Measurements from ENCODE around the gene KIF11. TPM values are rescaled to one million over a fixed set of nuclear protein-coding genes. Genes with fewer than 3 reads are reported as not detected.

KIF11 gene
- total RNA-seq, 1 donor from 2014 or later, result 9.4 TPM

DNA sequence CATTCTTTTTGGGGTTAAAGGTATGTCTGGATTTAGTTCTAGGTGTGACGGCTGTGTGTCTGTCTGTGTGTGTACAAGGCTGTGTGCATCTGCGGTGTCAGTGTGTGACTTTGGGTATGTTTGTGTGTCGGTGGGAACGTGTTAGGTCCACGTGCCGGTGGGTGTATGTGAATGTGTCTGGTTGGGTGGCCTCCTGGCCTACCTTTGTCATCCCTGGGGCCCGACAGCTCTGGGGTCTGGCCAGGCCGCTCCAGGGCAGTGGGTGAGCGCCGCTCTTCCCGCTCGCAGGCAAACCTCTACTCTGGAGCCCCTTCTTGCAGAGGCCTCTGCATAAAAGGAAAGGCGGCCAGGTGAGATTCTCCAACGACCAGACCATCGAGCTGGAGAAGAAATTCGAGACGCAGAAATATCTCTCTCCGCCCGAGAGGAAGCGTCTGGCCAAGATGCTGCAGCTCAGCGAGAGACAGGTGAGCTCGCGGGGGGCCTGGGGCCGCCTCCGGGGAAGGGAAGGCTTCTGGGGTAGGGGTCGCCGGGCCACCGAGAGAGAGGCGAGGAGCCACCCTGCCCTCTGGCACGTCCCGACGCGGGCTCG, 99.2 kb downstream of the KIF11 start:
- no peaks in the 10 kb centered on the region for H3K9me3 Mint-ChIP-seq (ENCODE audit: unreplicated experiment)
- H3K36me3 Mint-ChIP-seq (ENCODE audit: low read depth, unreplicated experiment), result peaks cover 59% of the 10 kb centered on the region
- H3K4me1 Mint-ChIP-seq (ENCODE audit: unreplicated experiment), result peaks cover 47% of the 10 kb centered on the region
- H3K27me3 Mint-ChIP-seq (ENCODE audit: unreplicated experiment), result peaks cover 34% of the 10 kb centered on the region
- DNase-seq (ENCODE audit: low spot score), result no peak
- H3K4me3 Mint-ChIP-seq (ENCODE audit: unreplicated experiment), result peak overlapping the region; percentile 100
- TF ChIP-seq, protein P1, sequence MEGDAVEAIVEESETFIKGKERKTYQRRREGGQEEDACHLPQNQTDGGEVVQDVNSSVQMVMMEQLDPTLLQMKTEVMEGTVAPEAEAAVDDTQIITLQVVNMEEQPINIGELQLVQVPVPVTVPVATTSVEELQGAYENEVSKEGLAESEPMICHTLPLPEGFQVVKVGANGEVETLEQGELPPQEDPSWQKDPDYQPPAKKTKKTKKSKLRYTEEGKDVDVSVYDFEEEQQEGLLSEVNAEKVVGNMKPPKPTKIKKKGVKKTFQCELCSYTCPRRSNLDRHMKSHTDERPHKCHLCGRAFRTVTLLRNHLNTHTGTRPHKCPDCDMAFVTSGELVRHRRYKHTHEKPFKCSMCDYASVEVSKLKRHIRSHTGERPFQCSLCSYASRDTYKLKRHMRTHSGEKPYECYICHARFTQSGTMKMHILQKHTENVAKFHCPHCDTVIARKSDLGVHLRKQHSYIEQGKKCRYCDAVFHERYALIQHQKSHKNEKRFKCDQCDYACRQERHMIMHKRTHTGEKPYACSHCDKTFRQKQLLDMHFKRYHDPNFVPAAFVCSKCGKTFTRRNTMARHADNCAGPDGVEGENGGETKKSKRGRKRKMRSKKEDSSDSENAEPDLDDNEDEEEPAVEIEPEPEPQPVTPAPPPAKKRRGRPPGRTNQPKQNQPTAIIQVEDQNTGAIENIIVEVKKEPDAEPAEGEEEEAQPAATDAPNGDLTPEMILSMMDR (IDR thresholded peaks at IDR 0.05; ENCODE audit: unreplicated experiment), result no peak
- peak overlapping the region; percentile 99 for H3K27ac Mint-ChIP-seq (ENCODE audit: unreplicated experiment)

DNA sequence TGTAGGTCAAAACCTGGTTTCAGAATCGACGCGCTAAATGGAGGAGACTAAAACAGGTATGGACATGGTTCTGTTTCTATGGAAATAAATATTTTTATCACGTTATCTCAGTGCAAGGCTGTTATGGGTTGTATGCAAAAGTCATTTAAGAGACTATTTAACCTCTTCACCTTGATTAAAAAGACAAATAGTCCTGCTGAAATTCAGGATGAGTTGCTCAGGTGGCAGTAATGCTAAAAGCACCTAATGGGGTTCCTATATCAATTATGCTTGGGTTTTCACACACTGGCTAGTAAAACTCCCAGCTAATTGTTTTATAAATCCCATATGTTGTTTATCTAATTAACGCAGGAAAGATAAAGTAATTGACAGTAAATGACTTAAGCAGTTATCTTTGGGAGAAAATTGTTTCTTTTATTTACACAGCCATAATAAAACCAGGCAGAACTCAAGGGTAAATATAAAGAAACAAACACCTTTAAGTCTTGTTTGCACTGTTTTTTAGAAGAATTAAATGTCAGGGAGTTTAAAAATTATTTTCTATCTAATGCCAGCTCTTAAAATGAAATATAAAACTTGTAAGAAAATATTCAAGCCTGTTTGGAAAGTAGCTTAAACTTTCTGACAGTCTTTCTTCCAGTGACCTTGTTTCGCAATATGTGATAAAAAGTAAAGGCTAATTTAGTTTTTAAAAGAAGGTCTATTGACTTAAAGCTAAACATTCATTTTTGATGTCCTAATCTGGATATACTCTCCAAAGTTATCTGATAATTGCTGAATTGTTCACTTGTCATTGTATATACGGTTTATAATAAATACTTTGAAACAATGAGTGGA, 100.0 kb downstream of the KIF11 start:
- Mint-ChIP-seq H3K27me3 (ENCODE audit: unreplicated experiment) (peaks cover 35% of the 10 kb centered on the region), H3K4me3 (ENCODE audit: unreplicated experiment) (peak overlapping the region; percentile 100), H3K36me3 (ENCODE audit: low read depth, unreplicated experiment) (peaks cover 54% of the 10 kb centered on the region), H3K27ac (ENCODE audit: unreplicated experiment) (peak overlapping the region; percentile 87), H3K9me3 (ENCODE audit: unreplicated experiment) (no peaks in the 10 kb centered on the region), H3K4me1 (ENCODE audit: unreplicated experiment) (peaks cover 54% of the 10 kb centered on the region)
- TF ChIP-seq, protein P1 (IDR thresholded peaks at IDR 0.05; ENCODE audit: unreplicated experiment), result no peak
- no peak for DNase-seq (ENCODE audit: low spot score)

GRCh38 chr10:92693534-92693893, 100.6 kb downstream of the KIF11 start:
- TF ChIP-seq, protein P1 (IDR thresholded peaks at IDR 0.05; ENCODE audit: unreplicated experiment), result no peak
- Mint-ChIP-seq H3K4me1 (ENCODE audit: unreplicated experiment) (peaks cover 59% of the 10 kb centered on the region), H3K36me3 (ENCODE audit: low read depth, unreplicated experiment) (peaks cover 51% of the 10 kb centered on the region), H3K27me3 (ENCODE audit: unreplicated experiment) (peaks cover 31% of the 10 kb centered on the region), H3K9me3 (ENCODE audit: unreplicated experiment) (no peaks in the 10 kb centered on the region), H3K27ac (ENCODE audit: unreplicated experiment) (no peak overlapping the region), H3K4me3 (ENCODE audit: unreplicated experiment) (peak overlapping the region; percentile 100)
- DNase-seq (ENCODE audit: low spot score), result no peak

GRCh38 chr10:92695679-92696605, 103.0 kb downstream of the KIF11 start:
- peak overlapping the region; percentile 18 for H3K27ac Mint-ChIP-seq (ENCODE audit: unreplicated experiment)
- H3K4me3 Mint-ChIP-seq (ENCODE audit: unreplicated experiment), result peak overlapping the region; percentile 90
- H3K4me1 Mint-ChIP-seq (ENCODE audit: unreplicated experiment), result peaks cover 65% of the 10 kb centered on the region
- H3K9me3 Mint-ChIP-seq (ENCODE audit: unreplicated experiment), result no peaks in the 10 kb centered on the region
- H3K36me3 Mint-ChIP-seq (ENCODE audit: low read depth, unreplicated experiment), result peaks cover 47% of the 10 kb centered on the region
- DNase-seq (ENCODE audit: low spot score), result peak; percentile 50
- H3K27me3 Mint-ChIP-seq (ENCODE audit: unreplicated experiment), result peaks cover 27% of the 10 kb centered on the region
- TF ChIP-seq, protein P1 (IDR thresholded peaks at IDR 0.05; ENCODE audit: unreplicated experiment), result no peak
